Body of pancreas (tissue), 4 donors: Measurements from ENCODE around the gene AVPR2. TPM values are rescaled to one million over a fixed set of nuclear protein-coding genes. Genes with fewer than 3 reads are reported as not detected.

Source experiments
- ATAC-seq: fragments of 150-250 bp; one replicate; pipeline ENCODE4 v1.9.1; 2016
- DNase-seq, 4 donors: peaks; one replicate each; pipeline ENCODE4 v3.0.0-alpha.2; 2019
- H3K27ac ChIP-seq, 4 donors: fragments of 200-600 bp; sonication (generic); 1 replicate in 3 of 4; 2 replicates in 1 of 4; pipeline versions ENCODE4 v1.5.1 to v1.6.1; 2016 to 2019; ENCODE audit warnings: mild to moderate bottlenecking in 1 of 4, mixed read lengths in 1 of 4, moderate library complexity in 1 of 4
- H3K27me3 ChIP-seq, 2 donors: fragments of 200-600 bp; sonication (generic); one replicate each; pipeline ENCODE4 v1.6.0; 2016; ENCODE audit warnings: mild to moderate bottlenecking in 1 of 2
- H3K36me3 ChIP-seq, 2 donors: fragments of 200-600 bp; sonication (generic); replicated peaks in 1 of 2; 2 replicates each; pipeline ENCODE4 v1.5.1; 2016; ENCODE audit warnings: low read depth in 2 of 2; ENCODE audit not compliant: insufficient read depth in 1 of 2
- H3K4me1 ChIP-seq: fragments of 200-600 bp; sonication (generic); one replicate; pipeline ENCODE4 v1.6.0; 2016
- H3K4me3 ChIP-seq, 2 donors: fragments of 200-600 bp; sonication (generic); 1 replicate in 1 of 2; 2 replicates in 1 of 2; pipeline ENCODE4 v1.5.1; 2016 to 2019
- H3K9me3 ChIP-seq, 3 donors: fragments of 200-600 bp; sonication (generic); 1 replicate in 2 of 3; 2 replicates in 1 of 3; pipeline ENCODE4 v1.5.1; 2016
- POLR2A ChIP-seq, 3 donors: fragments of 450-650 bp; IDR thresholded peaks; one replicate each; pipeline ENCODE4 v1.6.1; 2016; ENCODE audit warnings: antibody characterized with exemption in 3 of 3, mild to moderate bottlenecking in 2 of 3
- WGBS, 2 donors: methylation state at CpG; one replicate each; pipeline ENCODE4 v1.1.5; 2017; 5-methylcytosine and 5-hydroxymethylcytosine counted together
- intact Hi-C: fragments of 100-400 bp; cut with DNase I; formaldehyde crosslinking; loops from one replicate; pipeline ENCODE4 v1.15.1; 2023
- total RNA-seq, 2 donors: library from RNA; depleted of rRNA; stranded (reverse); fragments of >200 nt; gene quantifications; one replicate each; pipeline ENCODE4 v1.1.0, GENCODE V29; 2016
- TF ChIP-seq, protein P1 (sequence below), 7 experiments: fragments of 450-650 bp in 4 of 7; fragments of 200-600 bp in 3 of 7; sonication (generic) in 3 of 7; IDR thresholded peaks; one replicate each; pipeline ENCODE4 v1.5.1; 2016 to 2019; ENCODE audit warnings: antibody characterized with exemption in 7 of 7

The AVPR2 gene
- total RNA-seq, 2 donors from 2014 or later: 0.66 to 0.78 TPM

DNA sequence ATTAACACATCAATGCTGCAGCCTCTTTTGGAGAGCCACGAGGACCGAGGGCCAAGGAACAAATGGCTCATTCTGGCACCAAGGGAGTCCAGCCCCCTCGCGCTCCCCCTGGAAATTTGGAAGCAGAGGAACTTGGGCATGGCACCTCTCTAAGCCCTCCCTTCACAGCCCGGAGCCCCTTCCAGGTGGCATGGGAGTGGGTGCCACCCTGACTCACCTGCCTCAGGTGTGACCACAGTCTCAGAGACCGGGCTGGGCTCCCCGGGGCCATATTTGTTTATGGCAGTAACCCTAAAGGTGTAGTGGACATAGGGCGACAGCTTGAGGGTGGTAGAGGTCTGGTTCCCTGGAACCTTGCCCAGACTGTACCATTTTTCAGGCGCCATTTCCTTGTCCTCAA, 37.3 kb upstream of the AVPR2 start:
- no peaks in the 10 kb centered on the region for H3K4me1 ChIP-seq
- no peak overlapping the region for H3K27ac ChIP-seq
- no peak for ATAC-seq
- H3K4me3 ChIP-seq: no peak overlapping the region
- no peaks in the 10 kb centered on the region for H3K27me3 ChIP-seq
- no peaks in the 10 kb centered on the region for H3K9me3 ChIP-seq
- TF ChIP-seq, protein P1, sequence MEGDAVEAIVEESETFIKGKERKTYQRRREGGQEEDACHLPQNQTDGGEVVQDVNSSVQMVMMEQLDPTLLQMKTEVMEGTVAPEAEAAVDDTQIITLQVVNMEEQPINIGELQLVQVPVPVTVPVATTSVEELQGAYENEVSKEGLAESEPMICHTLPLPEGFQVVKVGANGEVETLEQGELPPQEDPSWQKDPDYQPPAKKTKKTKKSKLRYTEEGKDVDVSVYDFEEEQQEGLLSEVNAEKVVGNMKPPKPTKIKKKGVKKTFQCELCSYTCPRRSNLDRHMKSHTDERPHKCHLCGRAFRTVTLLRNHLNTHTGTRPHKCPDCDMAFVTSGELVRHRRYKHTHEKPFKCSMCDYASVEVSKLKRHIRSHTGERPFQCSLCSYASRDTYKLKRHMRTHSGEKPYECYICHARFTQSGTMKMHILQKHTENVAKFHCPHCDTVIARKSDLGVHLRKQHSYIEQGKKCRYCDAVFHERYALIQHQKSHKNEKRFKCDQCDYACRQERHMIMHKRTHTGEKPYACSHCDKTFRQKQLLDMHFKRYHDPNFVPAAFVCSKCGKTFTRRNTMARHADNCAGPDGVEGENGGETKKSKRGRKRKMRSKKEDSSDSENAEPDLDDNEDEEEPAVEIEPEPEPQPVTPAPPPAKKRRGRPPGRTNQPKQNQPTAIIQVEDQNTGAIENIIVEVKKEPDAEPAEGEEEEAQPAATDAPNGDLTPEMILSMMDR (IDR thresholded peaks at IDR 0.05): no peak
- no peak for TF ChIP-seq POLR2A (IDR thresholded peaks at IDR 0.05)
- WGBS, 2 donors: 60 to 70% methylated on average over 1 to 8 of the region's 9 CpGs
- H3K36me3 ChIP-seq: no peaks in the 10 kb centered on the region
- intact Hi-C loops: no loop called here
- no peak for DNase-seq

DNA sequence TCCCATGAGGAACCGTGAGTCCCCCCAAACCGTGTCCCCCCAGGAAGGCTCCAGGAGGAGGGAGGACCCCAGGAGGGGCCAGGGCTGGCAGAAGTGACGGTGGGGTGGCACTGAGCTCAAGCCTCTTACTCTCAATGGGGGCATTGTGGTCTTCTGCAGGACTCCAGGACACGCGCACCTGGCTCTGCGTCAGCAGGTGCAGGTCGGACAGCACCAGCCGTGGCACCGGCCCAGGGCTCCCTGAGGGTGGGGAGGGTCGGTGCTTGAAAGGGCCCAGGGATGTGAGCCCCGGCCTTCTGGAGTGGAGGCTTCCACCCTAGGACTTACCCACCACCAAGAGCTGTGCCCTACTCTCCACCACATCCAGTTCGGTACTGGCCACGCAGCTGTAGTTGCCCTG, 36.8 kb upstream of the AVPR2 start:
- intact Hi-C loops: no loop called here
- no peak for TF ChIP-seq POLR2A (IDR thresholded peaks at IDR 0.05)
- TF ChIP-seq, protein P1 (IDR thresholded peaks at IDR 0.05): no peak
- DNase-seq: no peak
- H3K36me3 ChIP-seq: no peaks in the 10 kb centered on the region
- 67 to 90% methylated on average over 2 of the region's 13 CpGs for WGBS, 2 donors
- no peak for ATAC-seq
- no peak overlapping the region for H3K27ac ChIP-seq
- H3K4me3 ChIP-seq: no peak overlapping the region
- H3K4me1 ChIP-seq: no peaks in the 10 kb centered on the region
- no peaks in the 10 kb centered on the region for H3K27me3 ChIP-seq
- no peaks in the 10 kb centered on the region for H3K9me3 ChIP-seq

DNA sequence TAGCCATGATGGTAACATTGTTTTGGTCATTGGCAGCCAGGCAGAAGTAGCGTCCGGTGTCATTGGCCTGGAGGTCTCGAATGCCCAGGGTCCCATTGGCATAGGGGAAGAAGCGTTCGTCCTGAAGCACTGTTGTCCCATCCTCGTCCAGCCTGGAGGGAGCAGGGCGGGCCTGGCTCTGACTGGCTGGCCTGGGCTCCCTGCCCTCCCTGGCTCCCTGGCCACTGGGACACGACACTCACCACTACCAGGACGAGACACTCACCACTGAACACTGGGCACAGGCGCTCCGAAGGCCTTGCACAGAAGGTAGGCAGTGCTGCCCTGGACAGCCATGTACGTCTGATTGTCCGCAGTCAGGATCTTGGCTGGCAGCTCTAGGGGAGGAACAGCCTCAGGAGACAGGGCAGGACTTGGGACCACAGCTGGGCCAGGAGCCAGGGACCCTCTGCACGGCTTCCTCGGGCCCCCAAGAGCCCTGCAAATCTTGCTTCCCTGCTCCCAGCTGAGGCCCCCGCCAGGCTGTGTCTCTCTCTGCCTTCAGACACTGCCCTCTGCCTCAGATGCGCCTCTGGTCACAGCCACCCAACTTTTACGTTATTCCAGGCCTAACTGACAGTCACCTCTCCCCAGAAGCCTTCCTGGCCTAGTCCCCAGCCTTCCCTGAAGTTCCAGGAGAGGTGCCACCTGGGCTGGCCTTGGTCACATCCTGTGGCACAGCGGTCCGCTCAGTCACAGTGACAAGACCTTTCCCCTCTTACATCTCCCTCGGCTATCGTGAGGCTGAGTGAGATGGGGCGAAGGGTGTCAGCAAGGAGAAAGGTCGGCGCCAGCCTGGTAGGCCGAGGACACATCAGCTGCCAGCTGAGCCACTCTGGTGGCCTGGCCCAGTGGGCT, 35.6 kb upstream of the AVPR2 start:
- no peak for ATAC-seq
- Histone ChIP-seq H3K4me1 (no peaks in the 10 kb centered on the region), H3K4me3 (no peak overlapping the region), H3K27ac (no peak overlapping the region), H3K27me3 (no peaks in the 10 kb centered on the region), H3K9me3 (no peaks in the 10 kb centered on the region), H3K36me3 (no peaks in the 10 kb centered on the region)
- no peak for DNase-seq
- intact Hi-C loops: no loop called here
- WGBS, 2 donors: 80 to 96% methylated on average over 8 to 9 of the region's 26 CpGs
- TF ChIP-seq, protein P1 (IDR thresholded peaks at IDR 0.05): no peak
- no peak for TF ChIP-seq POLR2A (IDR thresholded peaks at IDR 0.05)

DNA sequence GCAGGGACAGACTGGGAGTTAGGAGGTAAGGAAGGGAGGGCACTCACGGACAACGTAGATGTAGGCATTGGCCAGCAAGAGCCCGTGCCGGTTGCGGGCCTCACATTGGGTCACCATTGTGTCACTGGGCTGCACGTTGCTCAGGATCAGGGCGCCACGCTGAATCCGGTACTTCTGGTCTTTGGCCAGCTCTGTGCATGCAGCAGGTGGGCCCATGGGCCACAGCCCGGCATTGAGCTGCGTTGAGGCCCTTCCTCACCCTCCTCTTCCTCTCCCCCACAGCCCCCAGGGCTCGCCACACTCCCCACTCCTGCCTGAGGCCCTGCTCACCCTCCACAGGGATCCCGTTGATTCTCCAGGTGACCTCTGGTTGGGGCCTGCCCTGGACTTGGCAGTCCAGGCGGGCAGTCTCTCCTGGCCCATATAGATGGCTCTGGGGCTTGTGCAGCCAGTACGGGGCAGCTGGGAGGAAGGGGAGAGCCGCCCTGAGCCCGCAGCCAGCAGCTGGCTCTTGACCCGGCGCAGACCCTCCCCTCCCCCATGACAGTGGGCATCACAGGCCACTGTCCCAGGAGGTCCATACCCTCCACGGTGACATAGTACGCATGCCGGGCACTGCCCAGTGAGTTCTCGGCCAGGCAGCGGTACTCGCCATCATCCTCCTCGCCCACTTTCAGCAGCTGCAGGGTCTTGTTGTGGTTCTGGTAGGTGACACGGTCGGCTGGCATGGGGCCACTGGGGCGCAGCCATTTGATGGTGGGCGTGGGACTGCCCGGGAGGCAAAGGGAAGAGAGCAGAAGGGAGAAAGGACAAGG, 34.8 kb upstream of the AVPR2 start:
- no peak for DNase-seq
- WGBS, 2 donors: 86 to 100% methylated on average over 1 to 21 of the region's 31 CpGs
- intact Hi-C loops: no loop called here
- H3K4me1 ChIP-seq: no peaks in the 10 kb centered on the region
- no peak overlapping the region for H3K27ac ChIP-seq
- H3K4me3 ChIP-seq: no peak overlapping the region
- no peaks in the 10 kb centered on the region for H3K36me3 ChIP-seq
- no peaks in the 10 kb centered on the region for H3K27me3 ChIP-seq
- TF ChIP-seq, protein P1 (IDR thresholded peaks at IDR 0.05): no peak
- no peak for TF ChIP-seq POLR2A (IDR thresholded peaks at IDR 0.05)
- ATAC-seq: no peak
- H3K9me3 ChIP-seq: no peaks in the 10 kb centered on the region
